HG03095 (cell line): ENCODE data around the gene NFAT5.
A peak's percentile ranks its signal among the peaks of the same experiment; 100 is the strongest.
"Not testable (repeated sequence)": the region's sequence is repeated elsewhere in the genome, so short reads cannot be mapped to it uniquely, and the experiment has no call there.

Source experiments
- ATAC-seq: cut with Tn5 transposase; IDR thresholded peaks from one replicate; pipeline ENCODE4 v1.9.1; 2021; ENCODE audit warnings: moderate library complexity; ENCODE audit not compliant: unreplicated experiment

Gene NFAT5

GRCh38 chr16:69555437-69555836, 10.3 kb upstream of the NFAT5 start:
- ATAC-seq, result no peak

- no peak for ATAC-seq
Measured at GRCh38 chr16:69555867-69556266, 9.9 kb upstream of the NFAT5 start.

GRCh38 chr16:69559164-69559563, 6.6 kb upstream of the NFAT5 start:
- ATAC-seq, result no peak

- ATAC-seq, result not testable (repeated sequence)
Measured at GRCh38 chr16:69561367-69561766, 4.4 kb upstream of the NFAT5 start.

GRCh38 chr16:69561901-69562300, 3.9 kb upstream of the NFAT5 start:
- ATAC-seq, result no peak

GRCh38 chr16:69562813-69563212, 3.0 kb upstream of the NFAT5 start:
- ATAC-seq, result no peak

- peak; percentile 44 for ATAC-seq
Measured at GRCh38 chr16:69563605-69564580, 1.9 kb upstream of the NFAT5 start.

GRCh38 chr16:69564845-69565670, 708 bp upstream of the NFAT5 start:
- no peak for ATAC-seq

GRCh38 chr16:69566240-69566980, 644 bp downstream of the NFAT5 start:
- no peak for ATAC-seq

- ATAC-seq, result no peak
Measured at GRCh38 chr16:69566981-69567680, 1.4 kb downstream of the NFAT5 start.

- no peak for ATAC-seq
Measured at GRCh38 chr16:69568676-69569075, 2.9 kb downstream of the NFAT5 start.

- ATAC-seq, result not testable (repeated sequence)
Measured at GRCh38 chr16:69578771-69579170, 13.0 kb downstream of the NFAT5 start.

- no peak for ATAC-seq
Measured at GRCh38 chr16:69579783-69580481, 14.2 kb downstream of the NFAT5 start.

GRCh38 chr16:69581297-69581696, 15.5 kb downstream of the NFAT5 start:
- no peak for ATAC-seq

GRCh38 chr16:69584493-69584892, 18.7 kb downstream of the NFAT5 start:
- not testable (repeated sequence) for ATAC-seq

- no peak for ATAC-seq
Measured at GRCh38 chr16:69589434-69590269, 23.9 kb downstream of the NFAT5 start.

GRCh38 chr16:69590590-69590989, 24.8 kb downstream of the NFAT5 start:
- no peak for ATAC-seq

GRCh38 chr16:69593751-69594255, 28.0 kb downstream of the NFAT5 start:
- ATAC-seq, result no peak
